ENCODE measurements around the gene INVS. TPM values are rescaled to one million over a fixed set of nuclear protein-coding genes. Genes with fewer than 3 reads are reported as not detected.

The INVS gene
- total and polyA plus RNA-seq, 4 donors = 11.8 to 33.1 (median 19.2) TPM

DNA sequence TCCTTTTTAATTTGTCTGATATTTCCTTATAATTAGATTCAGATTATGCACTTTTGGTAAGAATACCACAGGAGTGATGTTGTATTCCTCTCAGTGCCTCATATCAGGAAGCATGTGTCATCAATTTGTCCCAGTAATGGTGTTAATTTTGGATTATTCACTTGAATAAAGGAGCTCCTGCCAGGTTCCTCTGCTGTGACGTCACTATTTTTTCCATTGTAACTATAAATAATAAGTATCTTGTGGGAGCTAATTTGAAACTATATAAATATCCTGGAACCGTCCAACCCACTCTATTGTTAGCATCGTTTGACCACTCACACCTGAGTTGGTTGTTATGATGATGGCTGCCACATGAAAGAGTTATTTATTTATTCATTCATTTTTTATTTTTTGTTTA is 107.9 kb downstream of the INVS start:
- WGBS (ENCODE audit: insufficient coverage) = no CpG with 5 or more reads among the region's 3 CpGs
- H3K4me3 ChIP-seq (ENCODE audit: low read depth, low read length) = no peak overlapping the region
- H3K4me1 ChIP-seq (ENCODE audit: control insufficient read depth, insufficient read depth, low read length) = no peaks in the 10 kb centered on the region

GRCh38 chr9:100208673-100209072 is 109.6 kb downstream of the INVS start:
- no peaks in the 10 kb centered on the region for H3K9me3 ChIP-seq (ENCODE audit: control insufficient read depth, insufficient read depth, low read length)
- H3K4me3 ChIP-seq (ENCODE audit: low read depth, low read length) = no peak overlapping the region
- H3K36me3 ChIP-seq (ENCODE audit: control insufficient read depth, insufficient read depth, low read length) = no peaks in the 10 kb centered on the region
- H3K27me3 ChIP-seq (ENCODE audit: control insufficient read depth, insufficient read depth, low read length) = no peaks in the 10 kb centered on the region
- H3K4me1 ChIP-seq (ENCODE audit: control insufficient read depth, insufficient read depth, low read length) = no peaks in the 10 kb centered on the region
- no peak for DNase-seq (ENCODE audit: low read depth in 4 of 6, low spot score in 6 of 6)
- no peak overlapping the region for H3K27ac ChIP-seq (ENCODE audit: low read depth, low read length)
- WGBS (ENCODE audit: insufficient coverage) = no CpG with 5 or more reads among the region's 1 CpG

More for the DNA sequence above, 107.9 kb downstream of the INVS start:
- H3K36me3 ChIP-seq (ENCODE audit: control insufficient read depth, insufficient read depth, low read length) = no peaks in the 10 kb centered on the region
- no peaks in the 10 kb centered on the region for H3K9me3 ChIP-seq (ENCODE audit: control insufficient read depth, insufficient read depth, low read length)
- no peaks in the 10 kb centered on the region for H3K27me3 ChIP-seq (ENCODE audit: control insufficient read depth, insufficient read depth, low read length)
- no peak for DNase-seq (ENCODE audit: low read depth in 4 of 6, low spot score in 6 of 6)
- H3K27ac ChIP-seq (ENCODE audit: low read depth, low read length) = no peak overlapping the region

- DNase-seq (ENCODE audit: low read depth in 4 of 6, low spot score in 6 of 6) = peak in 2 of 6 donors; percentile 14 to 76
- Histone ChIP-seq H3K4me1 (ENCODE audit: control insufficient read depth, insufficient read depth, low read length) (no peaks in the 10 kb centered on the region), H3K27me3 (ENCODE audit: control insufficient read depth, insufficient read depth, low read length) (no peaks in the 10 kb centered on the region), H3K9me3 (ENCODE audit: control insufficient read depth, insufficient read depth, low read length) (no peaks in the 10 kb centered on the region), H3K36me3 (ENCODE audit: control insufficient read depth, insufficient read depth, low read length) (no peaks in the 10 kb centered on the region), H3K27ac (ENCODE audit: low read depth, low read length) (peak overlapping the region; percentile 25), H3K4me3 (ENCODE audit: low read depth, low read length) (no peak overlapping the region)
- no CpG with 5 or more reads among the region's 1 CpG for WGBS (ENCODE audit: insufficient coverage)
These were observed 112.4 kb downstream of the INVS start for GRCh38 chr9:100211476-100211875.

DNA sequence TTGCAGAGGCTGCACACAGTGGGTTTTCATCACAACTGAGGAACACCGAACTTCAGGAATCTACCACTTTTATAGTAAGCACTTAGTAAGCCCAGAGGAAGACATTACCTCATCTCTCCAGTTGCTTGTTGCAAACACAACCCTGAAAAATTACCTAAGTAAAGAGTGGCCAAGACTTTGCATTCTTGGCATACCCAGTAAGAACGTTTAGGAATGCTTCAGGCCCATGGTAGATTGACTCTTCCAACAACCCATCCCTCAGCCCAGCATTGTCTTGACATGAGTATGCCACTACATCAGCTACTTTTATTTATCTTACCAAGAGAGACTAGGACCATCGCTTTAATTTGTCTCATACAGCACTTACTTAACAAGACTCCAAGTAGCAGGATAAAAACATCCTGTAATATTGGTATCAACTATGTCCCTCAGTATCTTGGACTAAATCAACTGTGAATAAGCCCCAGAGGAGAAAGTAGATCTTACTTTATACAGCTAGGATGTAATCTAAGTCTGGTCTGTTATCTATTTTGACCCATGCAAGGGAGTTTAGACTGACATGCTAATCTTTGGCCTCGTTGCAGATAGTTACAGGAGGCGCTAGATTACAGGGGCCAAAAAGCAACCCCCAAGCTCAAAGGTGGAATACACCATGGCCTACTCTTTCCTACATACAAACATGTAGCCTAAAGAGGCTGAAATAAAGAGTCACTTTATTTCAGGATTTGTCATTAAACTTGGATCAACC is 114.9 kb downstream of the INVS start:
- Histone ChIP-seq H3K36me3 (ENCODE audit: control insufficient read depth, insufficient read depth, low read length) (no peaks in the 10 kb centered on the region), H3K27ac (ENCODE audit: low read depth, low read length) (no peak overlapping the region), H3K4me3 (ENCODE audit: low read depth, low read length) (no peak overlapping the region), H3K9me3 (ENCODE audit: control insufficient read depth, insufficient read depth, low read length) (no peaks in the 10 kb centered on the region), H3K4me1 (ENCODE audit: control insufficient read depth, insufficient read depth, low read length) (no peaks in the 10 kb centered on the region), H3K27me3 (ENCODE audit: control insufficient read depth, insufficient read depth, low read length) (no peaks in the 10 kb centered on the region)
- no peak for DNase-seq (ENCODE audit: low read depth in 4 of 6, low spot score in 6 of 6)
- WGBS (ENCODE audit: insufficient coverage) = 87% methylated on average over 3 of the region's 5 CpGs

GRCh38 chr9:100216178-100216787 is 117.2 kb downstream of the INVS start:
- Histone ChIP-seq H3K36me3 (ENCODE audit: control insufficient read depth, insufficient read depth, low read length) (no peaks in the 10 kb centered on the region), H3K9me3 (ENCODE audit: control insufficient read depth, insufficient read depth, low read length) (no peaks in the 10 kb centered on the region), H3K4me1 (ENCODE audit: control insufficient read depth, insufficient read depth, low read length) (no peaks in the 10 kb centered on the region), H3K4me3 (ENCODE audit: low read depth, low read length) (no peak overlapping the region), H3K27me3 (ENCODE audit: control insufficient read depth, insufficient read depth, low read length) (no peaks in the 10 kb centered on the region), H3K27ac (ENCODE audit: low read depth, low read length) (no peak overlapping the region)
- 65% methylated on average over 4 of the region's 4 CpGs for WGBS (ENCODE audit: insufficient coverage)
- peak in 2 of 6 donors; percentile 15 to 36 for DNase-seq (ENCODE audit: low read depth in 4 of 6, low spot score in 6 of 6)

- H3K9me3 ChIP-seq (ENCODE audit: control insufficient read depth, insufficient read depth, low read length) = no peaks in the 10 kb centered on the region
- no peaks in the 10 kb centered on the region for H3K27me3 ChIP-seq (ENCODE audit: control insufficient read depth, insufficient read depth, low read length)
- H3K27ac ChIP-seq (ENCODE audit: low read depth, low read length) = no peak overlapping the region
- no peaks in the 10 kb centered on the region for H3K36me3 ChIP-seq (ENCODE audit: control insufficient read depth, insufficient read depth, low read length)
- WGBS (ENCODE audit: insufficient coverage) = 86% methylated on average over 1 of the region's 2 CpGs
- no peak for DNase-seq (ENCODE audit: low read depth in 4 of 6, low spot score in 6 of 6)
- no peaks in the 10 kb centered on the region for H3K4me1 ChIP-seq (ENCODE audit: control insufficient read depth, insufficient read depth, low read length)
- no peak overlapping the region for H3K4me3 ChIP-seq (ENCODE audit: low read depth, low read length)
These were observed 118.5 kb downstream of the INVS start for GRCh38 chr9:100217536-100217935.

- no peaks in the 10 kb centered on the region for H3K36me3 ChIP-seq (ENCODE audit: control insufficient read depth, insufficient read depth, low read length)
- H3K4me3 ChIP-seq (ENCODE audit: low read depth, low read length) = no peak overlapping the region
- H3K27ac ChIP-seq (ENCODE audit: low read depth, low read length) = no peak overlapping the region
- WGBS (ENCODE audit: insufficient coverage) = no CpG with 5 or more reads among the region's 1 CpG
- H3K9me3 ChIP-seq (ENCODE audit: control insufficient read depth, insufficient read depth, low read length) = no peaks in the 10 kb centered on the region
- DNase-seq (ENCODE audit: low read depth in 4 of 6, low spot score in 6 of 6) = no peak
- H3K27me3 ChIP-seq (ENCODE audit: control insufficient read depth, insufficient read depth, low read length) = no peaks in the 10 kb centered on the region
- H3K4me1 ChIP-seq (ENCODE audit: control insufficient read depth, insufficient read depth, low read length) = no peaks in the 10 kb centered on the region
These were observed 120.3 kb downstream of the INVS start for GRCh38 chr9:100219347-100219746.

DNA sequence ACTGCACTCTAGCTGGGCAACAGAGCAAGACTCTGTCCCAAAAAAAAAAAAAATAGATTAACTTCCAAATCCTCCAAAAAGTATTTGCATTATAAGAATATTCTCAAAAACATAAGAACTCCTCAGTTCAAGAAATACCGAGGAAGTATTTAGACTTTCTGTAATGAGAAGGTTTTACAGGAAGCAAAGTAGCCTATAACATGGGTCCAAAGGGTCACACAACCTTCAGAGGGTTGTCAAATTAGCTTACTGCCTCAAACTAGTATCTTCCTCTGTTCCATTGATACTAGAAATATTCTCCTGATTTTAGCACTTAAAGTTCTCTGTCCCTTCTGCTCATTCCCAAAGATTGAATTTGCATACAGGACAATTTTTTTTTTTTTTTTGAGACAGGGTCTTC is 121.9 kb downstream of the INVS start:
- H3K4me3 ChIP-seq (ENCODE audit: low read depth, low read length) = no peak overlapping the region
- DNase-seq (ENCODE audit: low read depth in 4 of 6, low spot score in 6 of 6) = no peak
- H3K27ac ChIP-seq (ENCODE audit: low read depth, low read length) = no peak overlapping the region
- no peaks in the 10 kb centered on the region for H3K27me3 ChIP-seq (ENCODE audit: control insufficient read depth, insufficient read depth, low read length)
- WGBS (ENCODE audit: insufficient coverage) = no CpG with 5 or more reads among the region's 1 CpG
- no peaks in the 10 kb centered on the region for H3K36me3 ChIP-seq (ENCODE audit: control insufficient read depth, insufficient read depth, low read length)
- no peaks in the 10 kb centered on the region for H3K4me1 ChIP-seq (ENCODE audit: control insufficient read depth, insufficient read depth, low read length)
- no peaks in the 10 kb centered on the region for H3K9me3 ChIP-seq (ENCODE audit: control insufficient read depth, insufficient read depth, low read length)

DNA sequence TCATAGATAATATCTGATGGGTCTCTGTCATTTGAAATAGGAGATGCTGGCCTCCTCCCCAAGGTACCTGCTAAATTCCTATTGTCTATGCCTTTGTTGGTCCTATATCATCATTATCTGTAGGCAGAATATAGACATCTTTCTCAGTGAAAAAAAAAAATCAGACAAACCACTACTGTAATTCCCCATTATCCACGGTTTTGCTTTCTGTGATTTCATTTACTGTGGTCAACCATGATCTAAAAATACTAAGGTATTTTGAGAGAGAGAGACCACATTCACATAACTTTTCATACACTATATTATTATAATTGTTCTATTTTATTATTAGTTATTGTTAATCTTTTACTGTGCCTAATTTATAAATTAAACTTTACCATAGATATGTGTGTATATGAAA is 122.5 kb downstream of the INVS start:
- Histone ChIP-seq H3K36me3 (ENCODE audit: control insufficient read depth, insufficient read depth, low read length) (peaks cover 2% of the 10 kb centered on the region), H3K27ac (ENCODE audit: low read depth, low read length) (no peak overlapping the region), H3K4me1 (ENCODE audit: control insufficient read depth, insufficient read depth, low read length) (no peaks in the 10 kb centered on the region), H3K9me3 (ENCODE audit: control insufficient read depth, insufficient read depth, low read length) (no peaks in the 10 kb centered on the region), H3K4me3 (ENCODE audit: low read depth, low read length) (no peak overlapping the region), H3K27me3 (ENCODE audit: control insufficient read depth, insufficient read depth, low read length) (no peaks in the 10 kb centered on the region)
- no peak for DNase-seq (ENCODE audit: low read depth in 4 of 6, low spot score in 6 of 6)
- WGBS (ENCODE audit: insufficient coverage) = no CpG with 5 or more reads among the region's 1 CpG

GRCh38 chr9:100222674-100223073 is 123.6 kb downstream of the INVS start:
- H3K4me3 ChIP-seq (ENCODE audit: low read depth, low read length) = no peak overlapping the region
- H3K27me3 ChIP-seq (ENCODE audit: control insufficient read depth, insufficient read depth, low read length) = no peaks in the 10 kb centered on the region
- peaks cover 2% of the 10 kb centered on the region for H3K36me3 ChIP-seq (ENCODE audit: control insufficient read depth, insufficient read depth, low read length)
- peak in 4 of 6 donors; percentile 39 to 87 (median 61) for DNase-seq (ENCODE audit: low read depth in 4 of 6, low spot score in 6 of 6)
- no peaks in the 10 kb centered on the region for H3K9me3 ChIP-seq (ENCODE audit: control insufficient read depth, insufficient read depth, low read length)
- no CpG with 5 or more reads among the region's 2 CpGs for WGBS (ENCODE audit: insufficient coverage)
- H3K27ac ChIP-seq (ENCODE audit: low read depth, low read length) = no peak overlapping the region
- H3K4me1 ChIP-seq (ENCODE audit: control insufficient read depth, insufficient read depth, low read length) = no peaks in the 10 kb centered on the region
